HG02885 (cell line): ENCODE data around the gene RBM38.

ENCODE experiments used
- ATAC-seq: cut with Tn5 transposase; IDR thresholded peaks from one replicate; pipeline ENCODE4 v1.9.1; 2021; ENCODE audit warnings: mild to moderate bottlenecking; ENCODE audit not compliant: unreplicated experiment, poor library complexity

Gene RBM38

DNA sequence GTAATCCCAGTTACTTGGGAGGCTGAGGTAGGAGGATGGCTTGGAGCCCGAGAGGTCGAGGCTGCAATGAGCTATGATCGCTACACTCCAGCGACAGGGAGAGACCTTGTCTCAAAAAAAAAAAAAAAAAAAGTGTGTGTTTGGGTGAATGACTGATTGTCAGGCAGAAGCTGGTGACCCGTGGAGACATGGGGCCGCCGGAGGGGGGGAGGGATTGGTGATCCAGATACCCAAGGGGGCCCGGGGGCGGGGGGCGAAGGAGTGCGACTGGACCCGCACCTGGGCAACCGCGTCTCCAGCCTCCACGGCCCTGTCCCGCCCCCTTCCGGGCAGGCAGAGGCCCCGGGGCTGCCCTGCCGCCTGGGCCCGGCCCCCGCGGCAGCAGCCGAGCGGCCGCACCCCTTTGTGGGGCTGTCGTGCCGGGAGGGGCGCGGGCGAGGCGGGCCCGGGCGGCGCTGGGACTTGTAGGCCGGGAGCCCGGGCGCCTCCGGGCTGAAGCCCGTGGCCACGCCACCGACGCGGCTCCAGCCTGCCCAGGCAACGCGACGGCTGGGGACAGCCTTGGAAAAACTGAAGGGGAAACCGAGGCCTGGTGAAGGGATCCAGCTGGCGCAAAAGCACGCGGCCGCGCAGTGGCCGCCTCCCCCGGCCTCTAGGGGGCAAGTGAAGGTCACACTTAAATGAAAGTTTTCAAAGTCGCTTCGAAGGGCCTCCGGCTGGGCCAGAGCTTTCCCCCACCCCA lies 2.1 kb upstream of the RBM38 start:
- ATAC-seq, result peak; percentile 39

DNA sequence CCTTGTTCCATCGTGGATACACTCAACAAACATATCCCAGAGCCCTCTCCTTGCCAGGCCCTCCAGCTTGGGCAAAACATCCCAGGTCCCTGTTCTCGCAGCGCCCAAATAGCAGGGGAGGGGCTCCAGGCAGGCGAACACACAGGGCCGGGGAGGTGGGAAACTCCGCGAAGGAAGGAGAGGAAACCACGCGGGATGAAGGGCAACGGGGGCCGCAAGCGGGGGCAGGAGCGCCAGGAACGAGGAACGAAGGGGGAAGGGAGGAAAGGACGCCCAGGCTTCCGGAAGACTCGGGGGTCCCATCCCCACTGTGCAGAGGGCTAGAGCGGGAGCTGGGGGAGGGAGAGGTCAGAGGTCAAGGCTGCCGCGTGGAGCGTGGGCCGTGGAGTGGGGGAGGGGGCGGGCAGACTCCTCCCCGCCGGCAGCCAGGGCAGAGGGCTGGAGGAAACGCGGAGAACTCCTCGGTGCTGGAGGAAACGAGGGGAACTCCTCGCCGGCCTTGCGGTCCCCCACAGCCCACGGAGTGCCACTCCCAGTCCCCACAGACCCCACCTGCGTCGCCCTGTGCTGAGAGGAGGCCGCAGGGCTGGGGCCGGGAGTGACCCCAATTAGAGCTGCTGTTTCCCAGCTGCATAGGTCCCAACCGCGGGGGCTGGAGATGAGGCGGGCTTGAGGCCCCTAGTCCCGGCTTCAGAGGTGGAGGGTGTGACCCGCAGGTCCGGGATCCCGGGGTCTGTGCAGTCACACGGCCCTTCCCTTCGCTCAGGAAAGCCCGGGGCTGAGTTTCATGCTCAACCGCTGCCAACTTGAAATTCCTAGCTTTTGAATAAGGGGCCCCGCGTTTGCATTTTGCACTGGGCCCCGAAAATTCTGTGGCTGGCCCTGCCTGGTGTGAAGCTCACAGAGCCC lies 1.2 kb upstream of the RBM38 start:
- peak; percentile 24 for ATAC-seq

DNA sequence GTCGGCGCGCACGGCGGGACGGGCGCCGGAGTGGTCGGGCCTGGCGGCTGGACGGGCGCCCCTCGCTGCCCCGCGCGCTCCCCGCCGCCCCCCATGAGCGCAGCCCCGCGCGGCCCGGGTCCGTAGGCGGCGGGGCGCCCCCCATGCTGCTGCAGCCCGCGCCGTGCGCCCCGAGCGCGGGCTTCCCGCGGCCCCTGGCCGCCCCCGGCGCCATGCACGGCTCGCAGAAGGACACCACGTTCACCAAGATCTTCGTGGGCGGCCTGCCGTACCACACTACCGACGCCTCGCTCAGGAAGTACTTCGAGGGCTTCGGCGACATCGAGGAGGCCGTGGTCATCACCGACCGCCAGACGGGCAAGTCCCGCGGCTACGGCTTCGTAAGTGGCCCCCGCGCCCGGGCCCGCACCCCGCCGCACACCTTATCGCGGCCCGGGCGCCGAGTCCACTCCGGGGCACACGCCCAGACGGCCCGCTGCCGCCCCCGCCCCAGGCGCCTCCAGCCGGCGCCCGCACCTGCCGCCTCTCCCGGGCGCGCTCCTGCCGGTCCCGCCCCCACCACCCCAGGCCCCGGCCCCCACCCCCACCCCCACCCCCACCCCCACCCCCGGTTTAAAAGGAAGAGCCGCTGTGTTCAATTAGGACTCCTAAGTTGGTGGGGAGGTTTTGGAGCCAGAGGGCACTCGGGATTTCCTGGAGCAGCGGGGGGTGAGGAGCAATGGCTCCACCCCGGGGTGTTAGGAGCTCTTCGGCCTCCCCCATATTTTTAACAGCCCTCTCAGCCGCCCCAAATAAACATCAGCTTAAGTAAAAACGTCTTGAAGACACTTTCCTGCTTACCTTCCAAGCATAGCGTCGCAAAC lies 474 bp downstream of the RBM38 start:
- peak; percentile 4 for ATAC-seq

DNA sequence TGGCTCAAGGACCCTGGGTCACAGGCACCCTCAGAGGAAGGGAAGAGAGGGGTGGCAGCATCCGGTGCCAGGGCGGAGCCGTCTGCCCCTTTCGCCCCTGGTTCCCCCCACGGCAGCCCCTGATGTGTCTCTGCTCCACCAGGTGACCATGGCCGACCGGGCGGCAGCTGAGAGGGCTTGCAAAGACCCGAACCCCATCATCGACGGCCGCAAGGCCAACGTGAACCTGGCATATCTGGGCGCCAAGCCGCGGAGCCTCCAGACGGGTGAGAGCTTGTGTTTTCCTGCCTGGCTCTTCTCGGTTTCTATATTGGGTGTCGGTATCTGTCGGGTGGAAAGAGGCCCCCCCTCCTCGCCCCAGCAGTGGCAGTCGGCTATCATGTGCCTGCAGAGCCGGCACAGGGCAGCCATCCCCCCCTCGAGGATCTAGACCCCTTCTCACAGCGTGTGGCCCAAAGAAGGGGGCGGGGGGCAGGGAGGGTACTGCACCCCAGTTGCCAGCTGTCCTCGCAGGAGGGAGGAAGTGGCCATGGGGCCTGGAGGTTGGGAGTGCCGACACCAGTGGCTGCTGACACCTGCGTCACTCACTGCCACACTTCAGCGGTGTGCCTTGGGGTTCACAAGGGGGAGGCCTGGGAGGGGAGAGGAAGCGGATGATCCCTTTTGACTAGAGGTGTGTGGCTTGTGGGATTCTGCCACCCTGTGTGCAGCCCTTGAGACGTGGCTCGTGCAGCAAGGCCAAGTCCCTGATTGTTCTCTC lies 1.5 kb downstream of the RBM38 start:
- ATAC-seq, result no peak

DNA sequence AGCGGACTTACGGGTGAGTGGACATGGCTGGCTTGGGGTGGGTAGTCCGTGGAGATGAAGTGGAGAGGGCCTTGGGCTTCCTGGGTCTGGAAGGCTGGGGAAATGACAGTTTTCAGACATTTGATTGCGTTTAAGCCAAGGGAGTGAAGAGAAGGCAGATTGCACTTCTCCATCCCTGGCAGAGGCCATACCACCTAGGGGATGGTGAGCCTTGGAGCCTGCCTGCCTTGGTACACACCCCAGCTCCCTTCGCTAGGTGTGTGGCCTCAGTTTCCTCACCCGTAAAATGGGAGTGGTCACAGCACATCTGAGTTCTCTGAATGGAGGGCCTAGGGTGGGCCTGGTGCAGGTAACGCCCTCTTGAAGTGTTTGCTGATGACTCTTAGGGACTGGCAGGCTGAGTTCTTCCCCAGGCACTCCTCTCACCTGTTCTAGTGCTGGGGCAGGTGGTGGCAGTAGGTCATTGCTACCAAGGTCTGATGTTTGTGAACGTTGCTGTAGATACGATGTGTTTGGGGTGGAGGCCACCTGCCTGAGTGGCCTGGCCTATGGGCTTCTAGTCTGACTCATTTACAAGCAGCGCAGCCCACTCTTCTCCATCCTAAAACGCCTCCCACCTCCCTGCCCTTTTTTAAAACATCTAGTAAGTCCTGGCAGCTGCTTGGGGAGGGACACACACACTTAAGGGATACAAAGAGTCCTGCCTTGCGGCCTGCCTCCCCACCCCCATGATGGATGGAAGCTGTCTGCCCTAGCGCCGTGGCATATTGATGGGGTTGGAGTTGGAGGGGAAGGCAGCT lies 2.3 kb downstream of the RBM38 start:
- no peak for ATAC-seq

DNA sequence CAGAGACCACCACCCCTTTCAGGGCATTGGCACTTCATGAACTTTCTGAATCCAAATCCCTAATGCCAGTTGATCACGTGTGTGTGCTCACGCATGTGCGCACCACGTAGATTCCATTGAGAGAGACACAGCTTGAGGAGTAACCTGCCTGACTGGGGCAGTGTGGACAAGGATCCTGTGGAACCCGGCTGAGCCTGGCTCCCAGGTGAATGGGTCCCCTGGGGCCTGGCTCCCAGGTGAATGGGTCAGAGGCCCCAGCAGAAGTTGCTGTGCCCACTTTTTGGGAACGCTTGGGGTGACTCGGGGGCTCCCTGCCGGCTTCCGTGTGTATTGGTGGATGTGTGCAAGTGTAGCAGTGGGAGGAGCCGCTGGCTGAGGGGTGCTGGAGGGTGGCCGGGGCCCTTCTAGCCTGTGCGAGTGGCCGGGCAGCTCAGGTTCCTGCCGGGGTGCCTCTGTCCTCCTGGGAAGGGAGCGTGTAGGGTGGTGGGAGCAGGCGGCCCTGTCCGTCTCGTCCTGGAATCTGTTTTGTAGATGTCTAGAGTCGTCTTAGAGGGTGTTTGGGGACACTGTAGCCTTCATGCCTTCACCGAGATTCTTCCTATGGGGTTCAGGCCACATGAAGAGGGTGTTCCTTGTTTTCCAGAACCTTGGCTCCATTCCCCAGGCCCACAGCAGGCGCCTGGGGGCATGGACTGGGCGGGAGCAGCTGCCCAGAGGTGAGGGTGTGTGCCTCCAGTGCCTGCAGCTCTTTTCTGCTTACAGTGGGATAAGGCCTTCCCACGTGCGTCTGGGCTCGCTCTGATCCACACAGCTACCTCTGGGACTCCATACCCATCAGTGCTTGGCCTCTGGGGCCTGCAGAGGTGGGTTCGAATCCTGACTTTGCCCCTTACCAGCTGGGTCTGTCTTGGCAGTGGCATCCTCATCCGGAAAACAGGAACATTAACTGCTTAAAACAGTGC lies 3.2 kb downstream of the RBM38 start:
- ATAC-seq, result no peak

DNA sequence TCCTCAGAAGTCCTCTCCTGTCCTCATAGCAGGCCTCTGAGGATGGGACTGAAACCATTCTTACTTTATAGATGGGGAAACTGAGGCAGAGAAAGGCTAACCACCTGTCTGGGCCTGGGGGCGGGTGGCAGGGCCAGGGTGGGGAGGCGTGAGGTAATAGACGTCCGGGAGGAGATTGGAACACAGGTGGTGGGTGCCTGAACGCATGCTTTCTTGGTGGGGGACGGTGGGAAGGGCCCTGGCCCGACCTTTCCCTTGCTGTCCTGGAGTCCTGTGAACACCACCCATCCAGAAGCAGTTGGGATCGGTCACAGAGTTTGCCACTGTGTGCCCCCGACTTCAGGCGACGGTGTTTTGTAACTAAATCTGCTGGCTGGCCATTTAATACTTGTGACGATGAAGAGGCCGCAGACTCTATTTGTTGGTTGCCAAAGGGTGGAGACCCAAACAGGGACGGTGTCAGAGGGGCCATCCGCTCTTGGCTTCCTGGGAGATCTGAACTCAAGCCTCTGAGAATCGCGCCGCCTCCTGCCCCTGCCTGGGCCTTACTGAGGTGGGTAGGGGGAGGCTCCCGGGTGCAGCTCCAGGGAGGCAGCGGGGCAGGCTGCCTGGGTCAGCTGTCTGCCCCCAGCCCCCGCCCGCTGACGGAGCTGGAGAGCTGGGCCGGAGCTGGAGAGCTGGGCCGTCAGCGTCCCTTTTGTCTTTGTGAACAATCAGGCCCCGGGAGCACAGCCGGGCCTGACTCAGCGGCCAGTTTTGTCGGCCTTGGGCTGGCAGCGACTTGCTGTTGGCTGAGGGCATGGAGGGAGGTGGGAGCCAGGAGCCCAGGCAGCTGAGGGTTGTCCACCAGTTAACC lies 4.1 kb downstream of the RBM38 start:
- ATAC-seq, result no peak

DNA sequence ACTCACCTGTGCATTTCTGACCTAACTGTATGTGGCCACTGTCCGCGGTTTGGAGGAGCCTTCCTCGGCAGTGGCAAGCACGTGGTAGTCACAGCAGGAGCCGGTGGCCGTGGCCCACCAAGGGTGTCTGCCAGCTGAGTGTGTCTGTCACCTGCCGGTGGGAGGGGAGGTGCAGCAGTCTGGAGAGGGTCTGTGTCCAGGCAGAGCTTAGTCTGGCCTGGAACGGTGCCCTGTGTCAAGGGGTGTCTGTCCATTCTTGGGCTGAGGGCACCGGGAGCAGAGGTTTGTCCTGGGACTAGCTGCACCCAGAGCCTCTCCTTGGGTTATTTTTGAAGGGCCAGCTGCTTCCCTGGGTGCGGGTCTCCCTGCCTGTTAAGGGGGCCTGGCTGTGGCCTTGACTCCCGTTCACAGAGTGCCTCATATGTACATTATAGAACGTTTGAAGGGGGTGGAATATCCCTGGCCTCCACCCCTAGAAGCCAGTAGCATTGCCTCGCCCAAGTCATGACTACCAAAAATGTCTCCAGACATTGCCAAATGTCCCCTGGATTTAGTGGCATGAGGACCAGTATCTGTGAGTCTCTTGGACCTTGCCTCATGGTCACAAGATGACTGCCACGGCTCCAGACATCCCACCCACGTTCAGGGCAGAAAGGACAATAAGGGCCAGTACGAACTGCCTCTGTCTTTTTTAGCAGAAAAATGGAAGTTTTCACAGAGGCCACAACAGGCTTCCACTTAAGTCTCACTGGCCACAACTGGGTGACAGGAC lies 5.2 kb downstream of the RBM38 start:
- ATAC-seq, result no peak

DNA sequence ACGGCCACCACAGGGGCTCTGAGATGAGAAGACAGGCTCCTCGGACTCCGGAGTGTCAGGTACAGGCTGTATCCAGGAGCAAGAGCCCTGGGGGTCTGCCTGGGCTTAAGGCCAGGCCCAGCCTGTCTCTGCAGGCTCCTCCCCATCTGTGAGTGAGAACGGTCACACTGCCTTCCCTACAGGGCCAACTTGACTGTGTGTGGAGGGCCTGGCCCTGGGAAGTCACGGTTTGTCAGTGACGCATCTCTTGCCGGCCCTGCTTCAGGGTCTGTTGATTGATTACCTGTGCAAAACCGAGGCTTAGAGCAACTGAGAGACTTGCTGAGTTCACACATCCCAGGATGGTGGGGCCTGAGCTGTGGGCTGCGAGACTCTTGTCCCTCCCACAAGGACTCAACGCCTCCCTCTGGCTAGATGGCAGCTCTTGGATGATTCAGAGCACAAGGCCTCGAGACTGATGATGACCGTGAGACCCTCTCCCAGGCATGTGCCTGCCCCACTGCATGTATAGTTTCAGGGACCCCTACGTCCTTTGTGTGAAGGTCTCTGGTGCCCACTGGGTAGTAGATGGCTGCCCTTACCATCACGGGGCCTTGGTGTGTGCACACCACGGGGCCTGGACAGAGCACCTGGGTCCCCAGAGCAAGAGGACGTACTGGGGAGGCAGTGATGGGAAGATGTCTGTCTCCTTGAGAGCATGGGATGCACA lies 5.9 kb downstream of the RBM38 start:
- no peak for ATAC-seq

DNA sequence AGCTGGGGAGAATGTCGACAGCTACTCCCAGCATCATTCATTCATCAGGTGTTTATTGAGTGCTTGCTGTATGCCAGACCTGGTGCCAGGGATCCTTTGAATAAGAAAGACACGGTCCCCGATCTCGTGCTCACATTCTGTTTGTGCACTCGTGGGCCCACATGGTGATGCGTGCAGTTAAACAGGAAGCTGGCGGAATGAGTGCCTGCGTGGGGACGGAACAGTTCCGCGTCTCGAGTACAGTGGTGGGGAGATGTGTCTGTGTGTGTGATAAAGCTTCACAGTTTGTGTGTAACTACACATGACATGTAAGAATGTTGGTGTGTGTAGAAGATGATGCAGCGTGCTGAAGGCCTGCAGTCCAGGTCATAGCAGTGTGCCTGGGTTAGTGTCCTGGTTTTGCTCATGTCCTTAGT lies 6.5 kb downstream of the RBM38 start:
- peak; percentile 22 for ATAC-seq

DNA sequence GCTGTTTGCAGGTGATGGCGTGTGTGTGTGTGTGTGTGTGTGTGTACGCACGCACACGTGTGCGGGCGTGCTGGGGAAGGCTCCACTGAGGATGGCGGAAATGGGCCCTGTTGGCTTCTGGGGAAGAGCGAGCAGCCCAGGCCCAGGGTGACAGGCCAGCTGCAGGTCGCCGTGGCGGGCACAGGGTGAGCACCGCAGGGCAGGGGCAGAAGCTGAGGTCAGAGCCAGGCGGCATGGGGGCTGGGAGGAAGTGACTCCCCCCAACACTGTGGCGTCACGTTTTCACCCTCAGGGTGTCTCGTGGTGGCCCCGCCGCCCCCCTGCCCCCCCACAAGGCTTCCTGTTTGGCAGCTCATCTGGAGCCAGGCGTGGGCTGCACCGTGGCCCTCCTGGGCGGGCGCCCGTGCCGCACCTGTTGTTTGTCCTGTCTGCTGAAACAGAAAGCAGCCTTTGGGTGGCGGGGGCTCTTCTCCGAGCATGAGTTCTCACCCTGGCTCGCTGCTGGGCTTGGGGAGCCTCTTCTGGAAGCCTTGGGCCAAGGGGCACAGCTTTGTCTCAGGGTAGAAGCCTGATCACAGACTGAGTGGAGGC lies 7.1 kb downstream of the RBM38 start:
- ATAC-seq, result peak; percentile 60

DNA sequence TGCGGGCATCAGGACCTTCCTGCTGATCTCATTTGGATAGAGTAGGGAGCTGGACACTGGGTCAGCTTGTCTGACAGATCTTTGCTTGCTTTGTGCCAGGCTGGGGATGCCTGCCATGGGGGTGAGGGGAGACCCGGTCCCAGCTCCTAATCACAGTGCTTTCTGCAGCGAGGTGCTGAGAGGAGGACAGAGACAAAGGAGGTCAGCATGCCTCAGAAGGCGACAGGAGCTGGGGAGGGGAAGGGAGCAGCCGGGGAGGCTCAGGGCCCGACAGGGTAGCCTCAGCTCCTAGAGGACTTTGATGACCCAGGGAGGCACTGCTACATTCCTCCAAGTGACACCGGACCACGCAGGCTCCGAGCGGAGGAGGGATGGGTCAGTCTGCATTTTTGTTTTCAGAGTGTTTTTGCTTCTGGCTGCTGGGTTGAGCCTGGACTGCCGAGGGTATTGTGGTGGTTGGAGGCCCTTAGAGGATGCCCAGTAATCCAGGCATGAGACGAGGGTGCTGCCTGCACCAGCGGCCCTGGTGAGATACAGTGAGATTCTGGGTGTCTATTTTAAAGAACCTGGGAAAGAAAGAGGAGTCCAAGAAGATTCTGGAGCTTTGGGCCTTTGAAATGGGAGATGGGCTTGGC lies 7.8 kb downstream of the RBM38 start:
- ATAC-seq, result no peak

DNA sequence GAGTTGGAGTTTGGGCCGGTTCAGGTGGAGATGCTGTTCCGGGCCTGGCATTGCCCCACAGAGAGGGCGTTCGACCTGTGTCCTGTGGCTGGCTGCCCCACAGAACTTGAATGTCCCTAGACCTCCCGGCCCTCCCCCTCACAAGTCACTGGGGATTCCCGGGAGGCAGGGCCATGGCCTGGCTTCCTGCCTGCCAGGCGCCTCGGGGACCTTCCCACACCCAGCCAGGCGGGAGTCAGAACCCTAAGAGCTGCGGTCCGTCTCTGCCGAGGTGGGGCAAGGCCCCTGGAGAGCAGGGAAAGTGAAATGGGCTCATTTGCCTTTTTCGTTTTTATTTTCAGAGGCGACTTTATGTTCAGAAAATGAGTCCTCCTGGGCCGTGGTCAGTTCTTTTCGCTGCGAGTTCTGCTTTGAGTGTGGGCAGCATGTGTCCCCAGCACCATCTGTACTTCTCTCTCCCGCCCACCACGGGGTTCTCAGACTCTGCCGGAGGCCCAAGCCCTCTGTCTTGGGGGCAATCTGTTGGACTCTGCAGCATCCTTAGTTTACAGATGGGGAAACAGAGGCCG lies 8.5 kb downstream of the RBM38 start:
- ATAC-seq, result peak; percentile 50

DNA sequence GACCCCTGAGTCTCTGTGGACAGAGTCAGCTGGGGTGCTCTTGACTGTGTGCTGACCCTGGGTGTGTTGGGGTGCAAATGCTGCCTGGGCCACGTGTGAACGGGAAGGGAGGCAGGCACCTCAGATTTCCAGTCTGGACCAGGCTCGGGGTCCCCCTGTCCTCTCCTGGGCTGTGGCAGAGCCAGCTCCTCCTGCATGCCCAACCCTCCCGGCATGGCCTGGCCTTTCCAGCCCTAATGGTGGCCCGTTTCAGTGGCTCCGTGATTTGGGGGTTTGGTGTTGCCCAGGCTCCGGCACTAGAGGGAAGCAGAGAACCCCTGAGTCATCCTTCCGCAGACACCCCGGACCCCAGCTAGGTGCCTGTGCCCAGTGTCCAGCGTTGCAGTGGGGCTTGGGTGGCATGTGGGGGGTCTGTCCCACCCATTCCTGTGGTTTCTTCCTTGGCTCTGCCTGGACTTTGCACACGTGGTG lies 9.1 kb downstream of the RBM38 start:
- ATAC-seq, result no peak
